Measurements from ENCODE around the gene WDFY2.

- TF ChIP-seq CTCF (IDR thresholded peaks at IDR 0.05; ENCODE audit: poor library complexity, severe bottlenecking) (no peak), EZH2 (IDR thresholded peaks at IDR 0.05; ENCODE audit: borderline replicate concordance, insufficient read depth, low read length, poor library complexity, severe bottlenecking) (no peak), SMC3 (conservative IDR thresholded peaks at IDR 0.05; ENCODE audit: poor library complexity) (no peak), POLR2AphosphoS5 (IDR thresholded peaks at IDR 0.05) (no peak), REST (IDR thresholded peaks at IDR 0.05; ENCODE audit: borderline replicate concordance) (no peak), MXI1 (conservative IDR thresholded peaks at IDR 0.05; ENCODE audit: poor library complexity, severe bottlenecking) (no peak), TAF1 (IDR thresholded peaks at IDR 0.05; ENCODE audit: low read depth) (no peak)
These were observed 10.2 kb downstream of the WDFY2 start for GRCh38 chr13:51594432-51594831.
